Measurements from ENCODE around the gene CHCHD6.

Gene CHCHD6

GRCh38 chr3:126895178-126896066, 191.4 kb downstream of the CHCHD6 start:
- TF ChIP-seq CTCF (IDR thresholded peaks at IDR 0.05; ENCODE audit: insufficient read depth, low read depth, low read length, missing control alignments) = no peak
- no peak overlapping the region for H3K4me3 ChIP-seq (ENCODE audit: low read length)
- DNase-seq (ENCODE audit: low read depth) = peak; percentile 77

GRCh38 chr3:126896067-126896441, 192.0 kb downstream of the CHCHD6 start:
- TF ChIP-seq CTCF (IDR thresholded peaks at IDR 0.05; ENCODE audit: insufficient read depth, low read depth, low read length, missing control alignments) = no peak
- no peak for DNase-seq (ENCODE audit: low read depth)
- H3K4me3 ChIP-seq (ENCODE audit: low read length) = no peak overlapping the region

- DNase-seq (ENCODE audit: low read depth) = no peak
- no peak for TF ChIP-seq CTCF (IDR thresholded peaks at IDR 0.05; ENCODE audit: insufficient read depth, low read depth, low read length, missing control alignments)
- H3K4me3 ChIP-seq (ENCODE audit: low read length) = no peak overlapping the region
These were observed 192.9 kb downstream of the CHCHD6 start for GRCh38 chr3:126896968-126897367.

- no peak for TF ChIP-seq CTCF (IDR thresholded peaks at IDR 0.05; ENCODE audit: insufficient read depth, low read depth, low read length, missing control alignments)
These were observed 193.9 kb downstream of the CHCHD6 start for GRCh38 chr3:126897943-126898342.

GRCh38 chr3:126900859-126901540, 197.0 kb downstream of the CHCHD6 start:
- no peak for TF ChIP-seq CTCF (IDR thresholded peaks at IDR 0.05; ENCODE audit: insufficient read depth, low read depth, low read length, missing control alignments)
- no peak for DNase-seq (ENCODE audit: low read depth)
- H3K4me3 ChIP-seq (ENCODE audit: low read length) = no peak overlapping the region

More at GRCh38 chr3:126897943-126898342, 193.9 kb downstream of the CHCHD6 start:
- DNase-seq (ENCODE audit: low read depth) = no peak
- H3K4me3 ChIP-seq (ENCODE audit: low read length) = no peak overlapping the region

- DNase-seq (ENCODE audit: low read depth) = no peak
- no peak for TF ChIP-seq CTCF (IDR thresholded peaks at IDR 0.05; ENCODE audit: insufficient read depth, low read depth, low read length, missing control alignments)
- H3K4me3 ChIP-seq (ENCODE audit: low read length) = no peak overlapping the region
These were observed 197.6 kb downstream of the CHCHD6 start for GRCh38 chr3:126901631-126902030.

All from epithelial cell of esophagus (primary cell).